ENCODE measurements around the gene CAMK2B. TPM values are rescaled to one million over a fixed set of nuclear protein-coding genes. Genes with fewer than 3 reads are reported as not detected.

Gene CAMK2B
- total RNA-seq, 4 donors from 2014 or later = 0.89 to 5.1 (median 1.2) TPM

GRCh38 chr7:44348300-44348699, 22.9 kb upstream of the CAMK2B start:
- WGBS = 88% methylated on average over 2 of the region's 2 CpGs
- no peak for TF ChIP-seq EP300 (IDR thresholded peaks at IDR 0.05)
- TF ChIP-seq CTCF (IDR thresholded peaks at IDR 0.05) = no peak
- TF ChIP-seq POLR2AphosphoS5 (IDR thresholded peaks at IDR 0.05) = no peak
- TF ChIP-seq POLR2A (IDR thresholded peaks at IDR 0.05) = no peak
- DNase-seq (ENCODE audit: low spot score in 2 of 2) = no peak
- Histone ChIP-seq H3K27me3 (no peaks in the 10 kb centered on the region), H3K27ac (no peak overlapping the region), H3K9me3 (no peaks in the 10 kb centered on the region), H3K4me1 (no peaks in the 10 kb centered on the region), H3K36me3 (no peaks in the 10 kb centered on the region), H3K4me3 (no peak overlapping the region)

- TF ChIP-seq EP300 (IDR thresholded peaks at IDR 0.05) (no peak), CTCF (IDR thresholded peaks at IDR 0.05) (no peak), POLR2AphosphoS5 (IDR thresholded peaks at IDR 0.05) (no peak), POLR2A (IDR thresholded peaks at IDR 0.05) (no peak)
- no peaks in the 10 kb centered on the region for H3K27me3 ChIP-seq
- no peaks in the 10 kb centered on the region for H3K4me1 ChIP-seq
- H3K36me3 ChIP-seq = no peaks in the 10 kb centered on the region
- no peak overlapping the region for H3K27ac ChIP-seq
- H3K4me3 ChIP-seq = no peak overlapping the region
- H3K9me3 ChIP-seq = no peaks in the 10 kb centered on the region
- no peak for DNase-seq (ENCODE audit: low spot score in 2 of 2)
Observed at GRCh38 chr7:44347546-44348114, 22.2 kb upstream of the CAMK2B start.

- no peak for DNase-seq (ENCODE audit: low spot score in 2 of 2)
- Histone ChIP-seq H3K4me1 (no peaks in the 10 kb centered on the region), H3K9me3 (no peaks in the 10 kb centered on the region), H3K4me3 (no peak overlapping the region), H3K27me3 (no peaks in the 10 kb centered on the region), H3K36me3 (no peaks in the 10 kb centered on the region), H3K27ac (no peak overlapping the region)
- 91% methylated on average over 2 of the region's 2 CpGs for WGBS
- no peak for TF ChIP-seq POLR2A (IDR thresholded peaks at IDR 0.05)
- no peak for TF ChIP-seq EP300 (IDR thresholded peaks at IDR 0.05)
- TF ChIP-seq POLR2AphosphoS5 (IDR thresholded peaks at IDR 0.05) = no peak
- no peak for TF ChIP-seq CTCF (IDR thresholded peaks at IDR 0.05)
Observed at GRCh38 chr7:44346063-44346462, 20.7 kb upstream of the CAMK2B start.

- no peak for DNase-seq (ENCODE audit: low spot score in 2 of 2)
- H3K36me3 ChIP-seq = no peaks in the 10 kb centered on the region
- H3K27me3 ChIP-seq = no peaks in the 10 kb centered on the region
- TF ChIP-seq CTCF (IDR thresholded peaks at IDR 0.05) (no peak), EP300 (IDR thresholded peaks at IDR 0.05) (no peak), POLR2AphosphoS5 (IDR thresholded peaks at IDR 0.05) (no peak), POLR2A (IDR thresholded peaks at IDR 0.05) (no peak)
- no peak overlapping the region for H3K27ac ChIP-seq
- H3K4me1 ChIP-seq = no peaks in the 10 kb centered on the region
- 80% methylated on average over 3 of the region's 3 CpGs for WGBS
- H3K9me3 ChIP-seq = no peaks in the 10 kb centered on the region
- no peak overlapping the region for H3K4me3 ChIP-seq
Observed at GRCh38 chr7:44341401-44341800, 16.0 kb upstream of the CAMK2B start.

- WGBS = 75% methylated on average over 3 of the region's 3 CpGs
- no peaks in the 10 kb centered on the region for H3K36me3 ChIP-seq
- H3K27me3 ChIP-seq = no peaks in the 10 kb centered on the region
Observed at GRCh38 chr7:44338600-44338999, 13.2 kb upstream of the CAMK2B start.

More at GRCh38 chr7:44338600-44338999, 13.2 kb upstream of the CAMK2B start:
- no peak overlapping the region for H3K4me3 ChIP-seq
- TF ChIP-seq POLR2AphosphoS5 (IDR thresholded peaks at IDR 0.05) = no peak
- TF ChIP-seq POLR2A (IDR thresholded peaks at IDR 0.05) = no peak
- TF ChIP-seq EP300 (IDR thresholded peaks at IDR 0.05) = no peak
- no peak for TF ChIP-seq CTCF (IDR thresholded peaks at IDR 0.05)
- no peak overlapping the region for H3K27ac ChIP-seq
- H3K9me3 ChIP-seq = no peaks in the 10 kb centered on the region
- H3K4me1 ChIP-seq = peaks cover 2% of the 10 kb centered on the region
- DNase-seq (ENCODE audit: low spot score in 2 of 2) = no peak

All from suprapubic skin (tissue), 4 donors.